ENCODE measurements around the gene STRN4. TPM values are rescaled to one million over a fixed set of nuclear protein-coding genes. Genes with fewer than 3 reads are reported as not detected.

STRN4 gene
- total RNA-seq, 1 experiment from 2014 or later: 143 TPM

DNA sequence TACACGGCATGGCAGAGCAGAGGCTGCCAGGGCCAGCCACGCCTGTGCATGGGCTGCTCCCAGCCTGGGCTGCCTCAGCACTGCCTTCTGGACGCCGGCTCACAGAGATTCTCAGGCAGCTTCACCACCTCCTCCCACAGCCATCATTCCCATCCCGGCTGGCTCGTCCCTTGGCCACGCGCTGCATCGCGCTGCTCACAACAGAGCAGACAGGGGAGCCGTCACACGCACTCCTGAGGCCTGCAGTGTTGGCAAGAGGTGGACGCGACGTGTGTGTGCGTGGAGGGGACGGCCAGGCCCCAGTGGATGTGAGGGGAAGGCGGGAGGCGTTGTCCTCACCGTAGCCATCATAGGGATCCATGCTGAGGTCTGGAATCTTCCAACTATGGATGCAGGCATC is 21.8 kb downstream of the STRN4 start:
- no peak overlapping the region for H2AK5ac ChIP-seq (ENCODE audit: insufficient read length, low read length)
- no CpG with 5 or more reads among the region's 20 CpGs for WGBS (ENCODE audit: extremely low coverage, insufficient read length, low lambda C conversion rate)
- H2BK12ac ChIP-seq (ENCODE audit: insufficient read length, low read depth, low read length): no peak overlapping the region
- no peaks in the 10 kb centered on the region for H3K9me3 ChIP-seq (ENCODE audit: control insufficient read depth, low read depth, low read length)
- H4K8ac ChIP-seq (replicated peaks; ENCODE audit: insufficient read length, low read depth, low read length): no peak overlapping the region
- no peak overlapping the region for H3K9ac ChIP-seq (ENCODE audit: extremely low read depth, insufficient read length, low read length)
- H3K36me3 Mint-ChIP-seq (ENCODE audit: insufficient read depth in 1 of 3, low read depth in 3 of 3): peaks cover 45 to 80% (median 80%) of the 10 kb centered on the region in 3 experiments
- no peaks in the 10 kb centered on the region for H3K4me1 ChIP-seq (ENCODE audit: insufficient read depth, low read length)
- H3K27me3 ChIP-seq (ENCODE audit: insufficient read depth, low read length): no peaks in the 10 kb centered on the region
- no peak overlapping the region for H3K4me2 ChIP-seq (ENCODE audit: insufficient read depth, insufficient read length, low read length)
- no peak overlapping the region for H3K4ac ChIP-seq (ENCODE audit: low read depth, low read length)
- no peaks in the 10 kb centered on the region for H4K20me1 ChIP-seq (ENCODE audit: control insufficient read depth, insufficient read depth, insufficient read length)
- DNase-seq: no peak
- no peak overlapping the region for H4K5ac ChIP-seq (ENCODE audit: insufficient read length, low read depth, low read length)
- no peak overlapping the region for H3K14ac ChIP-seq (ENCODE audit: insufficient read depth, low read length)
- no peaks in the 10 kb centered on the region for H3K79me1 ChIP-seq (ENCODE audit: insufficient read depth, low read depth, low read length, poor library complexity, severe bottlenecking)
- H3K27ac Mint-ChIP-seq: peak overlapping the region in 2 of 3 experiments; percentile 62; a peak in 4 of 7 replicates
- no peak overlapping the region for H2BK5ac ChIP-seq (ENCODE audit: insufficient read length, low read length)
- no peak overlapping the region for H3K56ac ChIP-seq (ENCODE audit: insufficient read length, low read depth, low read length)
- no peak overlapping the region for H2AFZ ChIP-seq (ENCODE audit: low read length)
- H3K23me2 ChIP-seq (ENCODE audit: insufficient read length, low read depth, low read length, poor library complexity, severe bottlenecking): no peaks in the 10 kb centered on the region
- H2BK15ac ChIP-seq (ENCODE audit: low read depth, low read length): no peak overlapping the region
- no peak overlapping the region for H3K23ac ChIP-seq (ENCODE audit: insufficient read length, low read depth, low read length)
- no peak overlapping the region for H3T11ph ChIP-seq (ENCODE audit: low read length)
- H3K4me1 Mint-ChIP-seq: peaks cover 14 to 27% of the 10 kb centered on the region in 2 experiments
- no peak overlapping the region for H3K18ac ChIP-seq (ENCODE audit: insufficient read length, low read depth, low read length)
- no peak overlapping the region for H3K27ac ChIP-seq (ENCODE audit: insufficient read length, low read depth, low read length)
- H4K91ac ChIP-seq (ENCODE audit: insufficient read length, low read depth, low read length): no peak overlapping the region
- H3K9me3 Mint-ChIP-seq: no peaks in the 10 kb centered on the region
- no peaks in the 10 kb centered on the region for H3K79me2 ChIP-seq (ENCODE audit: insufficient read depth, low read length)
- TF ChIP-seq, protein P1, sequence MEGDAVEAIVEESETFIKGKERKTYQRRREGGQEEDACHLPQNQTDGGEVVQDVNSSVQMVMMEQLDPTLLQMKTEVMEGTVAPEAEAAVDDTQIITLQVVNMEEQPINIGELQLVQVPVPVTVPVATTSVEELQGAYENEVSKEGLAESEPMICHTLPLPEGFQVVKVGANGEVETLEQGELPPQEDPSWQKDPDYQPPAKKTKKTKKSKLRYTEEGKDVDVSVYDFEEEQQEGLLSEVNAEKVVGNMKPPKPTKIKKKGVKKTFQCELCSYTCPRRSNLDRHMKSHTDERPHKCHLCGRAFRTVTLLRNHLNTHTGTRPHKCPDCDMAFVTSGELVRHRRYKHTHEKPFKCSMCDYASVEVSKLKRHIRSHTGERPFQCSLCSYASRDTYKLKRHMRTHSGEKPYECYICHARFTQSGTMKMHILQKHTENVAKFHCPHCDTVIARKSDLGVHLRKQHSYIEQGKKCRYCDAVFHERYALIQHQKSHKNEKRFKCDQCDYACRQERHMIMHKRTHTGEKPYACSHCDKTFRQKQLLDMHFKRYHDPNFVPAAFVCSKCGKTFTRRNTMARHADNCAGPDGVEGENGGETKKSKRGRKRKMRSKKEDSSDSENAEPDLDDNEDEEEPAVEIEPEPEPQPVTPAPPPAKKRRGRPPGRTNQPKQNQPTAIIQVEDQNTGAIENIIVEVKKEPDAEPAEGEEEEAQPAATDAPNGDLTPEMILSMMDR (conservative IDR thresholded peaks at IDR 0.05): no peak
- H2BK20ac ChIP-seq (ENCODE audit: low read depth, low read length, poor library complexity, severe bottlenecking): no peak overlapping the region
- H2BK120ac ChIP-seq (ENCODE audit: low read depth, low read length, poor library complexity, severe bottlenecking): no peak overlapping the region
- no peaks in the 10 kb centered on the region; the same call in 1 of the 2 replicates for H3K27me3 Mint-ChIP-seq (ENCODE audit: low read depth)
- H3K4me3 Mint-ChIP-seq: no peak overlapping the region
